Activated T-cell treated with anti-CD3 and anti-CD28 coated beads for 4 hours (primary cell): ENCODE measurements around the gene ARSB.

ENCODE experiments used
- DNase-seq: peaks from one replicate; pipeline ENCODE4 v3.0.0-alpha.2; 2020

ARSB gene

GRCh38 chr5:78829811-78830527, 155.1 kb downstream of the ARSB start:
- DNase-seq: no peak

GRCh38 chr5:78827725-78828124, 157.4 kb downstream of the ARSB start:
- no peak for DNase-seq

- DNase-seq: no peak
These were observed 160.3 kb downstream of the ARSB start for GRCh38 chr5:78824831-78825281.

- no peak for DNase-seq
These were observed 161.9 kb downstream of the ARSB start for GRCh38 chr5:78823196-78823595.

- DNase-seq: no peak
These were observed 163.5 kb downstream of the ARSB start for GRCh38 chr5:78821536-78822021.

- no peak for DNase-seq
These were observed 165.4 kb downstream of the ARSB start for GRCh38 chr5:78819707-78820106.

- no peak for DNase-seq
These were observed 165.9 kb downstream of the ARSB start for GRCh38 chr5:78819166-78819565.

- DNase-seq: no peak
These were observed 168.9 kb downstream of the ARSB start for GRCh38 chr5:78816143-78816765.

GRCh38 chr5:78813906-78814530, 171.1 kb downstream of the ARSB start:
- DNase-seq: no peak

GRCh38 chr5:78813286-78813685, 171.8 kb downstream of the ARSB start:
- DNase-seq: no peak

GRCh38 chr5:78811866-78812265, 173.2 kb downstream of the ARSB start:
- DNase-seq: no peak

- DNase-seq: no peak
These were observed 173.8 kb downstream of the ARSB start for GRCh38 chr5:78811121-78811817.

- DNase-seq: no peak
These were observed 174.8 kb downstream of the ARSB start for GRCh38 chr5:78810098-78810920.

GRCh38 chr5:78809444-78809843, 175.7 kb downstream of the ARSB start:
- no peak for DNase-seq

GRCh38 chr5:78808818-78809217, 176.3 kb downstream of the ARSB start:
- DNase-seq: no peak

GRCh38 chr5:78808380-78808779, 176.7 kb downstream of the ARSB start:
- no peak for DNase-seq

- no peak for DNase-seq
These were observed 178.6 kb downstream of the ARSB start for GRCh38 chr5:78806544-78806943.

- no peak for DNase-seq
These were observed 179.5 kb downstream of the ARSB start for GRCh38 chr5:78805474-78806124.

GRCh38 chr5:78804995-78805394, 180.1 kb downstream of the ARSB start:
- DNase-seq: no peak

- no peak for DNase-seq
These were observed 181.2 kb downstream of the ARSB start for GRCh38 chr5:78803941-78804340.

- no peak for DNase-seq
These were observed 181.8 kb downstream of the ARSB start for GRCh38 chr5:78803353-78803752.

- DNase-seq: no peak
These were observed 183.7 kb downstream of the ARSB start for GRCh38 chr5:78801413-78801812.
